ENCODE data around the gene EDNRA.

The EDNRA gene

DNA sequence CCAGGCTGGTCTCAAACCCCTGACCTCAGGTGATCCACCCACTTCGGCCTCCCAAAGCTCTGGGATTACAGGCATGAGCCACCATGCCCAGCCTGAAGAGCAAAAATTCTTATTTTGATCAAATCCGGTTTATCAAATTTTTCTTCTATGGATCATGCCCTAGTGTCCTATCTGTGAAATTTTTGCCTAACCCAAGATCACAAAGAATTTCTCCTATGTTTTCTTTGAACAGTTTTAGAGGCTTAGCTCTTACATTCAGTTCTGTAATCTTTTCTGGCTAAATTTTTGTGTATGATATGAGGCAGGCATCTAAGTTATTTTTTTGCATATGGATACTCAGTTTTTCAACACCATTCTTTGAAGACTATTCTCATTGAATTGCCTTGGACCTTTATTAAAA, 27.4 kb downstream of the EDNRA start:
- Histone ChIP-seq H3K9me2 (ENCODE audit: low read depth, low read length) (no peaks in the 10 kb centered on the region), H2AFZ (ENCODE audit: low read length) (no peak overlapping the region), H3K79me2 (ENCODE audit: insufficient read depth, low read length) (no peaks in the 10 kb centered on the region), H3K27ac (ENCODE audit: low read depth, low read length, poor library complexity, severe bottlenecking) (no peak overlapping the region), H3K4me1 (ENCODE audit: insufficient read depth, low read length, severe bottlenecking) (no peaks in the 10 kb centered on the region), H3K9me3 (ENCODE audit: low read length) (no peaks in the 10 kb centered on the region), H4K20me1 (ENCODE audit: insufficient read depth, low read length) (no peaks in the 10 kb centered on the region), H3F3A (ENCODE audit: insufficient read depth, low read length) (no peaks in the 10 kb centered on the region), H3K9ac (ENCODE audit: low read length) (no peak overlapping the region), H3K4me2 (ENCODE audit: low read length) (no peak overlapping the region), H3K27me3 (ENCODE audit: insufficient read depth, low read length) (no peaks in the 10 kb centered on the region), H3K36me3 (ENCODE audit: insufficient read depth, low read length) (no peaks in the 10 kb centered on the region), H3K4me3 (ENCODE audit: low read depth, low read length, poor library complexity, severe bottlenecking) (no peak overlapping the region)
- TF ChIP-seq, protein P1, sequence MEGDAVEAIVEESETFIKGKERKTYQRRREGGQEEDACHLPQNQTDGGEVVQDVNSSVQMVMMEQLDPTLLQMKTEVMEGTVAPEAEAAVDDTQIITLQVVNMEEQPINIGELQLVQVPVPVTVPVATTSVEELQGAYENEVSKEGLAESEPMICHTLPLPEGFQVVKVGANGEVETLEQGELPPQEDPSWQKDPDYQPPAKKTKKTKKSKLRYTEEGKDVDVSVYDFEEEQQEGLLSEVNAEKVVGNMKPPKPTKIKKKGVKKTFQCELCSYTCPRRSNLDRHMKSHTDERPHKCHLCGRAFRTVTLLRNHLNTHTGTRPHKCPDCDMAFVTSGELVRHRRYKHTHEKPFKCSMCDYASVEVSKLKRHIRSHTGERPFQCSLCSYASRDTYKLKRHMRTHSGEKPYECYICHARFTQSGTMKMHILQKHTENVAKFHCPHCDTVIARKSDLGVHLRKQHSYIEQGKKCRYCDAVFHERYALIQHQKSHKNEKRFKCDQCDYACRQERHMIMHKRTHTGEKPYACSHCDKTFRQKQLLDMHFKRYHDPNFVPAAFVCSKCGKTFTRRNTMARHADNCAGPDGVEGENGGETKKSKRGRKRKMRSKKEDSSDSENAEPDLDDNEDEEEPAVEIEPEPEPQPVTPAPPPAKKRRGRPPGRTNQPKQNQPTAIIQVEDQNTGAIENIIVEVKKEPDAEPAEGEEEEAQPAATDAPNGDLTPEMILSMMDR (IDR thresholded peaks at IDR 0.05; ENCODE audit: low read length) = no peak
- TF ChIP-seq EZH2 (IDR thresholded peaks at IDR 0.05; ENCODE audit: borderline replicate concordance, low read length) = no peak

DNA sequence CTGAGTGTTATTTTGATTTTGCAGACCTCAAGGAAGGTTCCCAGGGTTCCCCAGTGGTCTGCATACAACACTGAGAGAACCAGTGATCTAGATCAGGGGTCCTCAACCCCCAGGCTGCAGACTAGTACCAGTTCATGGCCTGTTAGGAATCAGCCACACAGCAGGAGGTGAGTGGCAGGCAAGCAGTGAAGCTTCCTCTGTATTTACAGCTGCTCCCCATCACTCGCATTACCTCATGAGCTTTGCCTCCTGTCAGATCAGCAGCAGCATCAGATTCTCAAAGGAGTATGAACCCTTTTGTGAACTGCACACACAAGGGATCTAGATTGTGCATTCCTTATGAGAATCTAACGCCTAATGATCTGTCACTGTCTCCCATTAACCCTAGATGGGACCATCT, 28.5 kb downstream of the EDNRA start:
- no peaks in the 10 kb centered on the region for H3K36me3 ChIP-seq (ENCODE audit: insufficient read depth, low read length)
- H3K9ac ChIP-seq (ENCODE audit: low read length) = no peak overlapping the region
- H3K9me3 ChIP-seq (ENCODE audit: low read length) = no peaks in the 10 kb centered on the region
- H3K79me2 ChIP-seq (ENCODE audit: insufficient read depth, low read length) = no peaks in the 10 kb centered on the region
- no peaks in the 10 kb centered on the region for H3F3A ChIP-seq (ENCODE audit: insufficient read depth, low read length)
- H3K4me3 ChIP-seq (ENCODE audit: low read depth, low read length, poor library complexity, severe bottlenecking) = no peak overlapping the region
- no peaks in the 10 kb centered on the region for H4K20me1 ChIP-seq (ENCODE audit: insufficient read depth, low read length)
- no peaks in the 10 kb centered on the region for H3K9me2 ChIP-seq (ENCODE audit: low read depth, low read length)
- H2AFZ ChIP-seq (ENCODE audit: low read length) = no peak overlapping the region
- H3K27me3 ChIP-seq (ENCODE audit: insufficient read depth, low read length) = no peaks in the 10 kb centered on the region
- TF ChIP-seq EZH2 (IDR thresholded peaks at IDR 0.05; ENCODE audit: borderline replicate concordance, low read length) = no peak
- TF ChIP-seq, protein P1 (IDR thresholded peaks at IDR 0.05; ENCODE audit: low read length) = no peak
- no peaks in the 10 kb centered on the region for H3K4me1 ChIP-seq (ENCODE audit: insufficient read depth, low read length, severe bottlenecking)
- H3K27ac ChIP-seq (ENCODE audit: low read depth, low read length, poor library complexity, severe bottlenecking) = no peak overlapping the region
- no peak overlapping the region for H3K4me2 ChIP-seq (ENCODE audit: low read length)

DNA sequence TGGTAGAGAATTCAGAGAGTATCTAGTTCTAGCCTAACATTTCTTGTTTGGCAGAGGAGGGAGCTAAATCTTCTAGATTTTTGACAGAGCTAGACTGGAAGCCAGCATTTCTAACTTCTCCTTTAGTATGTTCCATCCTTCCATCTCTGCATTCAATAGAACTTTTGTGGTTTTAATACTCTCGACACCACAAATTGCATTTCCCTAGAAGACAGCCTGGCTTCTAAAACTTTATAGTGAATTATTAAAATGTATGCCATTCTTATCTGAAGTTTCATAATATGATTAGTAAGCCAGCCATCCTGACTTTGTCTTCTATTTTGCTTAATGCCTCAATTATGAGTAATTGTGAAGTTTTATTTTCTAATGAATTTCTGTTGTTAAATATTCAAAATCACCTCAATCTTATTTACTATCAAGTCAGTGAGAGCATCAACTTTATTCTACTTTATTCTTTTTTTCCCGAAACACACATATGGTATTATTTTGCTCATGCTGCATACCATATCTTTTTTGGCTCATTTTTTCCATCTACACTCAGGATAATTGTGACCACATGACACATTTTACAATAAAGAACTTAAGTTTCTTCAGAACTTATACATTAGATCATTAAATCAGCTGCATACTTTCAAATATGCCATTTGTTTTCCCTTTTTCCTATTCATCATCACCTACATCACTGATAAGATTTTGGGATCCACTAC, 30.2 kb downstream of the EDNRA start:
- no peaks in the 10 kb centered on the region for H3K36me3 ChIP-seq (ENCODE audit: insufficient read depth, low read length)
- H3K4me3 ChIP-seq (ENCODE audit: low read depth, low read length, poor library complexity, severe bottlenecking) = no peak overlapping the region
- H3K4me1 ChIP-seq (ENCODE audit: insufficient read depth, low read length, severe bottlenecking) = no peaks in the 10 kb centered on the region
- no peaks in the 10 kb centered on the region for H3K9me3 ChIP-seq (ENCODE audit: low read length)
- no peaks in the 10 kb centered on the region for H3K79me2 ChIP-seq (ENCODE audit: insufficient read depth, low read length)
- H3F3A ChIP-seq (ENCODE audit: insufficient read depth, low read length) = no peaks in the 10 kb centered on the region
- no peak overlapping the region for H2AFZ ChIP-seq (ENCODE audit: low read length)
- no peak overlapping the region for H3K4me2 ChIP-seq (ENCODE audit: low read length)
- H4K20me1 ChIP-seq (ENCODE audit: insufficient read depth, low read length) = no peaks in the 10 kb centered on the region
- no peaks in the 10 kb centered on the region for H3K9me2 ChIP-seq (ENCODE audit: low read depth, low read length)
- TF ChIP-seq EZH2 (IDR thresholded peaks at IDR 0.05; ENCODE audit: borderline replicate concordance, low read length) = no peak
- TF ChIP-seq, protein P1 (IDR thresholded peaks at IDR 0.05; ENCODE audit: low read length) = no peak
- no peak overlapping the region for H3K27ac ChIP-seq (ENCODE audit: low read depth, low read length, poor library complexity, severe bottlenecking)
- no peak overlapping the region for H3K9ac ChIP-seq (ENCODE audit: low read length)
- no peaks in the 10 kb centered on the region for H3K27me3 ChIP-seq (ENCODE audit: insufficient read depth, low read length)

Data from OCI-LY1 (cell line).